Duodenal mucosa (tissue), 2 donors: ENCODE results near the gene BCAP31.
A peak's percentile ranks its signal among the peaks of the same experiment; 100 is the strongest.

Experiments
- H3K27ac ChIP-seq: one replicate; pipeline ENCODE4 v1.7.0; 2013; ENCODE audit warnings: low read depth, low read length
- H3K27me3 ChIP-seq, 2 donors: one replicate each; pipeline ENCODE4 v1.7.0; 2013; ENCODE audit warnings: low read length in 2 of 2, control low read depth in 1 of 2; ENCODE audit not compliant: insufficient read depth in 2 of 2, control insufficient read depth in 1 of 2
- H3K36me3 ChIP-seq, 2 donors: one replicate each; pipeline ENCODE4 v1.7.0; 2013; ENCODE audit warnings: low read length in 2 of 2, control low read depth in 1 of 2; ENCODE audit not compliant: insufficient read depth in 2 of 2, control insufficient read depth in 1 of 2
- H3K4me1 ChIP-seq, 2 donors: one replicate each; pipeline ENCODE4 v1.7.0; 2013; ENCODE audit warnings: low read length in 2 of 2, control low read depth in 1 of 2; ENCODE audit not compliant: insufficient read depth in 2 of 2, control insufficient read depth in 1 of 2
- H3K4me3 ChIP-seq, 2 donors: one replicate each; pipeline ENCODE4 v1.7.0; 2013; ENCODE audit warnings: low read length in 2 of 2, low read depth in 1 of 2
- H3K9ac ChIP-seq, 2 donors: one replicate each; pipeline ENCODE4 v1.7.0; 2013; ENCODE audit warnings: low read length in 2 of 2, low read depth in 1 of 2
- H3K9me3 ChIP-seq, 2 donors: one replicate each; pipeline ENCODE4 v1.7.0; 2013; ENCODE audit warnings: low read length in 2 of 2, control low read depth in 1 of 2; ENCODE audit not compliant: control insufficient read depth in 1 of 2

Gene BCAP31

DNA sequence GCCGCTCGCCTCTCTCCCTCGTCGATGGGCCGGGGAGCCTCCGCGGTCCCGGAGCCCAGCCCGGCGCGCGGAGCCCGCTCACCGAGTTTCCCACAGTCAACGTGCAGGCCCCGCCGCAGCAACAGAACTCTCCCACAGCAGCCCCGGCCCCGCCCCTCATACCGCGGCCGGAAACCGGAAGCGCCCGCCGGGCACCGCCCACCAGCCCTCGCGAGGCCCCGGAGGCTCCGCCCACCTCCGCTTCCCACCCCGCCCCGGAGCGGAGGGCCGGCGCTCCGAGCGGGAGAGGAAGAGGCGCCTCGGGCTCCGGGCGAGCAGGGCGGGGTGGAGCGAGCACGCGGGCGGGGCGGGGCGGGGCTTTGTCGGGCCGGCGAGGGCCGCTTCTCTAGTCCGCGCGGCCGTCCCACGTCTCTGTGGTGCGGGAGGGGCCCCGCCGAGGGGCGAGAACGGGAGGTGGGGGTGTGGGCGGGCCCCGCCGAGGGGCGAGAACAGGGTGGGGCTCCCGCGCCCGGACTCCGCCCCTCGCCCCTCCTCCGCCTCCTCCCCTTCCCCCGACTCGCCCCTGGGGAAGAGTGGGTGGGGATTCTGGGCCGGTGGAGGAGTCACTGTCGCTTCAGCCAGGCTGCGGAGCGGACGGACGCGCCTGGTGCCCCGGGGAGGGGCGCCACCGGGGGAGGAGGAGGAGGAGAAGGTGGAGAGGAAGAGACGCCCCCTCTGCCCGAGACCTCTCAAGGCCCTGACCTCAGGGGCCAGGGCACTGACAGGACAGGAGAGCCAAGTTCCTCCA is at the start of gene BCAP31, which contains the start of gene ABCD1:
TSS of gene BCAP31 (minus strand) at position 136 of the 787 bp plus-strand sequence. CDS start 1,143 bp downstream, outside the sequence.
TSS of gene ABCD1 (plus strand) at position 605 of the 787 bp plus-strand sequence. CDS start 411 bp downstream, outside the sequence.
- peak within 1 kb of the TSS; percentile 69 to 70 for H3K4me3 ChIP-seq
- no peaks in the 10 kb centered on the region for H3K27me3 ChIP-seq
- H3K36me3 ChIP-seq = peaks cover 6 to 16% of the 10 kb centered on the region in 2 donors

DNA sequence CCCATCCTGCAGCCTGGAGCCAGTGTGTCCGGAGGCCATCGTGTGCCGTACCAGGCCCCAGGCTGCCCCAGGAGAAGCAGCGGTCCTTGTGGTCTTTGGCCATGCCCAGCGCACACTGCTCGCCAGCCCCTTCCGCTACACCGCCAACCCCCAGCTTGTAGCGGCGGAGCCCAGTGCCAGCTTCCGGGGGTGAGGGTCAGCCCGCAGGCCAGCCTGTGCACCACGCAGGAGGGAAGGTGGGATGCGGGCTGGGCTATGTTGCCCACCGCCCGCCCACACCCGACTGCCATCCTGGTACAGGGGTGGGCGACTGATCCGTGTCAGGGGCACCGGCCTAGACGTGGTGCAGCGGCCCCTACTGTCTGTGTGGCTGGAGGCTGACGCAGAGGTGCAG is 49.0 kb upstream of the BCAP31 start:
- Histone ChIP-seq H3K9ac (no peak overlapping the region), H3K9me3 (no peaks in the 10 kb centered on the region), H3K27ac (no peak overlapping the region), H3K36me3 (no peaks in the 10 kb centered on the region), H3K4me3 (no peak overlapping the region), H3K27me3 (no peaks in the 10 kb centered on the region), H3K4me1 (no peaks in the 10 kb centered on the region)

More for the DNA sequence above, at the start of gene BCAP31, which contains the start of gene ABCD1:
- Histone ChIP-seq H3K4me1 (peaks cover 36 to 49% of the 10 kb centered on the region in 2 donors), H3K9me3 (no peaks in the 10 kb centered on the region), H3K9ac (peak within 1 kb of the TSS; percentile 65 to 76), H3K27ac (peak within 1 kb of the TSS; percentile 78)

DNA sequence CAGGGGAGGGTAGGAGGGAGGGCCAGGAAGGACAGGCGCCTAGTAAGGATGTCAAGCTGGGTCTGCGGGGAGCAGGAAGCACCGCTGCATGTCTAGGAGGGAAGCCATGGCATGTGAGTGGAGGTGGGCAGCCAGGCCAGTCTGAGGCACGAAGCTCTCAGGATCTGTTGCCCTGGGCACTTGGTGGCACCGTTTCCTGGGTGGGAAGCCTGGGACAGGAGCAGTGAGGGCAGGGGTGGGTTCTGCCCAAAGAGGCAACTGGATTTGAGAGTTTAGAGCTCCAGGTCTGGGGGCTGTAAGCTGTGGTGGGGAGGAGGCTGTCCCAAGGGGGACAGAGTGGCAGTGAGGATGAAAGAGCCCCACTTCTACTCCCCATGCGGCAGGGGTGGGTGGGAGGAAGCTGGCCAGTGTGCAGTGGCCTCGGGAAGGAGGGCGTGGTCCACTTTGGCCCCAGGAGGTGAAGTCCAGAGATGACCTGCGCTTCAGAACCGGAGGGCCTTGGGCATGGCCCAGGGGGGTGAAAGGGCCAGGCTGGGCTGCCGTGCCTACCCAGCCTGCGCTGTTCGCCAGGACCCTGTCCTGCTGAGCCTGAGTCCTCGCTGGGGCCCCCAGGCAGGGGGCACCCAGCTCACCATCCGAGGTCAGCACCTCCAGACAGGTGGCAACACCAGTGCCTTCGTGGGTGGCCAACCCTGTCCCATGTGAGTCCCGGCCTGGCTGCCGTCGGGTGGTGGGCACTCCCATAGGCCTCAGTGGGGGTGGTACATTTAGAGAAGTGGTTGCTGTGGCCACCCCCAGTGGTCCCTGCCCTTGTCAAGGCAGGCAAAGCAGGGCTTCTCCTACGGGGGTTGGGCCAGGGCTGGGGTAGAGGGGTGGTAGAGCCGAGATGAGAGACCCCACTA is 48.4 kb upstream of the BCAP31 start:
- H3K4me3 ChIP-seq = no peak overlapping the region
- H3K27me3 ChIP-seq = no peaks in the 10 kb centered on the region
- no peaks in the 10 kb centered on the region for H3K9me3 ChIP-seq
- no peak overlapping the region for H3K9ac ChIP-seq
- H3K4me1 ChIP-seq = no peaks in the 10 kb centered on the region
- H3K36me3 ChIP-seq = no peaks in the 10 kb centered on the region
- no peak overlapping the region for H3K27ac ChIP-seq

DNA sequence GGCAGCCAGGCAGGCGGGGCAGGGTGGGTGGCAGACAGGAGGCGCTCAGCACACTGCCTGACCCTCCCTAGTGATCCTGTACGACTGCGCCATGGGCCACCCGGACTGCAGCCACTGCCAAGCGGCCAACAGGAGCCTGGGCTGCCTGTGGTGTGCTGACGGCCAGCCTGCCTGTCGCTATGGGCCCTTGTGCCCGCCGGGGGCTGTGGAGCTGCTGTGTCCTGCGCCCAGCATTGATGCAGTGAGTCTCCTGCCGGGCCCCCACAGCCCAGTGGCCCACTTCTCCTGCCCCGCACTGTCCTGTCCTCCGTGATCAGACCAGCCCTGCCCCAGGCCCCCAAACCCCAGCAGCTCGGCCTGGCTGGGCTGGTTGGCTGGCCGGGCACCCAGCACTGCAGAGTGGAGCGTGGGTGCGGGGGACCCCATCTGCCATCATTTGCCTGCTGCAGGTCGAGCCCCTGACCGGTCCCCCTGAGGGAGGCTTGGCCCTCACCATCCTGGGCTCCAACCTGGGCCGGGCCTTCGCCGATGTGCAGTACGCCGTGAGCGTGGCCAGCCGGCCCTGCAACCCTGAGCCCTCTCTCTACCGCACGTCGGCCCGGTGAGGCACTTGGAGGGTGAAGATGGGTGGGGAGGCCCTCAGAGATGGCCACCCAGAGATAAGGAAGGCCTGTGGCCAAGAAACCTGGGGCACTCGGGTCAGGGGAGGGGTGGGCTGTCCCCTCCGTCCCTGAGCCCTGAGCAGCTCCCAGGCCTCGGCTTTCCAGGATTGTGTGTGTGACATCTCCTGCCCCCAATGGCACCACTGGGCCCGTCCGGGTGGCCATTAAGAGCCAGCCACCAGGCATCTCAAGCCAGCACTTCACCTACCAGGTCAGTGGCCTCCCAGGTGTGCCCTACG is 47.5 kb upstream of the BCAP31 start:
- H3K36me3 ChIP-seq = no peaks in the 10 kb centered on the region
- no peak overlapping the region for H3K4me3 ChIP-seq
- no peaks in the 10 kb centered on the region for H3K27me3 ChIP-seq
- no peak overlapping the region for H3K9ac ChIP-seq
- H3K4me1 ChIP-seq = no peaks in the 10 kb centered on the region
- no peaks in the 10 kb centered on the region for H3K9me3 ChIP-seq
- no peak overlapping the region for H3K27ac ChIP-seq

DNA sequence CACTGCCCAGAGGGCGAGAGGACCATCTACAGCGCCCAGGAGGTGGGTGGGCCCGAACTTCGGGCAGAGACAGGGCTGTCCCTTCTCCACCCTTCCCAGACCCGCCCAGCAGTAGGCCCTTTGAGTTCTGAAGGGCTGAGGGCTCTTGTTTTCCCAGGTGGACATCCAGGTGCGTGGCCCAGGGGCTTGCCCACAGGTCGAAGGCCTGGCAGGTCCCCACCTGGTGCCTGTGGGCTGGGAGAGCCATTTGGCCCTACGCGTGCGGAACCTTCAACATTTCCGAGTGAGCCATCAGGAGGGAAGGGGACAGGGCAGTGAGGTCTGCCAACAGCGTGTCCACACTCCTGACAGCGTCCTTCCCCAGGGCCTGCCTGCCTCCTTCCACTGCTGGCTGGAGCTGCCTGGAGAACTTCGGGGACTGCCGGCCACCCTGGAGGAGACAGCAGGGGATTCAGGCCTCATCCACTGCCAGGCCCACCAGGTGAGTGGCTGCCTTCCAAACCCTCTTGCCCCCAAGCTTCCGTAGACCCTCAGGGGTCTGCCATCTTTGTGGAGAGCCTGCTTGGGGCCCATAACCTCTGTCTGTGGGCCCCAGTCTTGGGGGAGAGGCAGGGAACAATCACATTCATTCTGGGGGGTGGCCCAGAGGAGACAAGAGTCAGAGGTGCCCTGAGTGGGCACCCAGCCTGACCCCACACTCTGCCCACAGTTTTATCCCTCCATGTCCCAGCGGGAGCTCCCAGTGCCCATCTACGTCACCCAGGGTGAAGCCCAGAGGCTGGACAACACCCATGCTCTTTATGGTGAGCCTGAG is 46.6 kb upstream of the BCAP31 start:
- Histone ChIP-seq H3K9me3 (no peaks in the 10 kb centered on the region), H3K36me3 (no peaks in the 10 kb centered on the region), H3K27ac (no peak overlapping the region), H3K9ac (no peak overlapping the region), H3K4me3 (no peak overlapping the region), H3K27me3 (no peaks in the 10 kb centered on the region), H3K4me1 (no peaks in the 10 kb centered on the region)

DNA sequence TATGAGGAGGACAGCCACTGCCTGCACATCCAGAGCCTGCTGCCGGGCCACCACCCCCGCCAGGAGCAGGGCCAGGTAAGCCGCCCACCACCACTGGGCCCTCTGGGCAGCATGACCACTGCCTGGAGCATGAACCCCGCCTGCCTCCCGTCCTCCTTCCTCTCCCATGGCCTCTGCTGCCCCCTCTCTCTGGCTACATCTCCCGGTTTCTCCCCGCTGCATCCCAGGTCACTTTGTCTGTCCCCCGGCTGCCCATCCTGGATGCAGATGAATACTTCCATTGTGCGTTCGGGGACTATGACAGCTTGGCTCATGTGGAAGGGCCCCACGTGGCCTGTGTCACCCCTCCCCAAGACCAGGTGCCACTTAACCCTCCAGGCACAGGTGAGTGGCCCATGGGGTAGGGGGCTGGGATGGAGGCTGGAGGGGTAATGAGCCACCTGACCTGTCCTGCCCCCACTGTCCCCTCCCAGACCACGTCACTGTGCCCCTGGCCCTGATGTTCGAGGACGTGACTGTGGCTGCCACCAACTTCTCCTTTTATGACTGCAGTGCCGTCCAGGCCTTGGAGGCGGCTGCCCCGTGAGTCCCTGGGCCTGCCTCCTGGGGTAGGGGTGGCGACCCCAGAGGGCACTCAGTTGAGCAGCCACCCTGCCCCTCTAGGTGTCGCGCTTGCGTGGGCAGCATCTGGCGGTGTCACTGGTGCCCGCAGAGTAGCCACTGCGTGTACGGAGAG is 45.8 kb upstream of the BCAP31 start:
- H3K9ac ChIP-seq = no peak overlapping the region
- H3K27me3 ChIP-seq = no peaks in the 10 kb centered on the region
- no peaks in the 10 kb centered on the region for H3K9me3 ChIP-seq
- no peak overlapping the region for H3K27ac ChIP-seq
- no peaks in the 10 kb centered on the region for H3K4me1 ChIP-seq
- no peak overlapping the region for H3K4me3 ChIP-seq
- H3K36me3 ChIP-seq = no peaks in the 10 kb centered on the region

DNA sequence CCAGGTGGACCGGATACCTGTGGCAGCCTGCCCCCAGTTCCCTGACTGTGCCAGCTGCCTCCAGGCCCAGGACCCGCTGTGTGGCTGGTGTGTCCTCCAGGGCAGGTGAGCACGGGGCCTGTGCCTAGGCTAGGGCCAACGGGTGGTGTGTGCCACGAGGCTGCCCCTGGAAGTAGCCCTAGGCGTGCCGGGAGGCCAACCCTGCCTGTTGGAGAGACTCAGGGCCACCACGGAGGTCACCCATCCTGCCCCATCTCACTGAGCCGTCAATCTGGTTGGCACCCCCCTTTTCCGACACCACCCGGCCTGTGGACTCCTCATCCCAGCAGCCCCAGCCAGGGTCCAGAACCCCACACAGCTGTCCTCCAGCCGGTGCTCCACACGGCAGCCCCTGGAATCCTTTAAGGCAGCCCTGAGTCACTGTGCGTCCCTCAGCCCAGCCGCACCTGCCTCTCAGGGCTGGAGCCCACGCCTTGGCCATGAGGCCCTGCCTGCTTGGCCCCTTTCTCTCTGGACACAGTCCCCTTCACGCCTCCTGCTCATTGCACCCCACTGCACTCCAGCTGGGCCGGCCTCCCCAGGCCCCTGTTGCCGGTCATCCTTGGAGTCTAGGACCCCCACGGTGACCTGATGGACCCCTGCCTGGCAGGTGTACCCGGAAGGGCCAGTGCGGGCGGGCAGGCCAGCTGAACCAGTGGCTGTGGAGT is 45.1 kb upstream of the BCAP31 start:
- Histone ChIP-seq H3K27ac (no peak overlapping the region), H3K27me3 (no peaks in the 10 kb centered on the region), H3K4me1 (peaks cover 0 to 3% of the 10 kb centered on the region in 2 donors), H3K36me3 (no peaks in the 10 kb centered on the region), H3K9ac (no peak overlapping the region), H3K4me3 (no peak overlapping the region), H3K9me3 (no peaks in the 10 kb centered on the region)

DNA sequence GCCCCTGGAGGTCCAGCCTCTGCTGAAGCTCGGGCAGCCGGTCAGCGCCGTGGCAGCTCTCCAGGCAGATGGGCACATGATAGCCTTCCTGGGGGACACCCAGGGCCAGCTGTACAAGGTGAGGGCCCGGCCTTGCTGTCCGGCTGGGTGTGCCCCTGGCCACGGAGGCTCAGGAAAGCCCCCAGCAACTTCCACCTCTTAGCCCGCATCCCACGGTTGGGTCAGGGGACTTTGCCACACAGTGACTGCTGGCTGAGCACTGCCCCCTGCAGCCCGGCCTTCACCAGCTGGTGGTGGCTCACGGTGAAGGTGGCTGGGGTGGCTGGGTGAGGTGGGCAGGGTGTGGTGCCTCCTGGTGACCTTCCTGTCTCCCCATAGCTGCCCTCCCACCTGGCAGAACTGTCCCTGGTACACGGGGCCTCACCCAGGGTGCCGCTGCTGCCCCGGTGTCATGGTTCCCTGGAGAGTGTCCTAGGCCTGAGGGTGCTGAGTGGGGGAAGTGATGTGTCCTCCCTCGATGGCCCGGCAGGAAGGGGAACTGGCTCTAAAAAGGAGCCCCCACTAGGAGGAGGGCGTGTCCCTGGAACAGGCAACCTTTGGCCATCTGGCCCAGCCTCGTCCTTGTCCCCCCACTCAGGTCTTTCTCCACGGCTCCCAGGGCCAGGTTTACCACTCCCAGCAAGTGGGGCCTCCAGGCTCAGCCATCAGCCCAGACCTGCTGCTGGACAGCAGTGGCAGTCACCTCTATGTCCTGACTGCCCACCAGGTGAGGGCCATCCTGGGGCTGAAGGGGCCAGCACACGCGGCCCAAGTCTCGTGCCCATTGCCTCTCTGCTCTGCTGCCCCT is 44.3 kb upstream of the BCAP31 start:
- no peaks in the 10 kb centered on the region for H3K9me3 ChIP-seq
- no peaks in the 10 kb centered on the region for H3K36me3 ChIP-seq
- no peak overlapping the region for H3K4me3 ChIP-seq
- no peak overlapping the region for H3K9ac ChIP-seq
- H3K27ac ChIP-seq = no peak overlapping the region
- peaks cover 0 to 7% of the 10 kb centered on the region in 2 donors for H3K4me1 ChIP-seq
- no peaks in the 10 kb centered on the region for H3K27me3 ChIP-seq
